ENCODE data around the gene SMC3.
A peak's percentile ranks its signal among the peaks of the same experiment; 100 is the strongest.
"Not testable (repeated sequence)": the region's sequence is repeated elsewhere in the genome, so short reads cannot be mapped to it uniquely, and the experiment has no call there.

SMC3 gene

DNA sequence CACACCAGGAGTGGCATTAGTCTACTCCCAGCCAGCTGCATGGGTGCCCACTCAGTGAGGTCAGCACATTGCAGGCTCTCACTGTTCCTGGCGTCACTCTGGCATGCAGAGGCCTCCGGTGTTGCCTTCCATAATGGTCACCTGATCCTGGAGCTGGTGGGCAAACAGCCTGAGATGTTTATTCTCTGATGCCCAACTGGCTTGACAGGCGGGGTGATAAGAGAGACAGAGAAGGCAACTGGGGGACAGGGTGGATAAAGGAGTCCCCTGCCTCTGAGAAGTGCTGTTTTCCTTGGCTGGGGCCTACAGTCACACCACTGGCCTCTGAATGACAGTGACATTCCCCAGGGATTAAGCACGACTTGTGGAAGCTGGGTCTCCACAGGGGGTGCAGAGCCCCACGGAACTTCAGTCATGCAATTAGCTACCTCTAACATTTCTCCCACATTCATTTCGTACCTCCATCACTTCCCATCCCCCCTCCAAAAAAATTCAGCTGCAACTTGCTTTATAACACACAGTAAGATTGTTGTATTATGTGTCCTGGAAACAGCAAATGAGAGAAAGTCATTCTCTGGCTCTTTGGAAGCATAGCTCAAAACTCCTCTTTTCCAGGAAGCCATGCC is 69.5 kb downstream of the SMC3 start:
- Histone ChIP-seq H3K27me3 (replicated peaks in 2 of 5; ENCODE audit: control insufficient read depth in 4 of 5, insufficient read depth in 5 of 5, low read length in 4 of 5) (peaks cover 16 to 29% (median 20%) of the 10 kb centered on the region in 5 experiments), H3K36me3 (ENCODE audit: control insufficient read depth in 4 of 4, insufficient read depth in 4 of 4, low read length in 3 of 4) (no peaks in the 10 kb centered on the region), H3K9me3 (ENCODE audit: control extremely low read depth in 1 of 5, control insufficient read depth in 4 of 5, insufficient read depth in 2 of 5, low read depth in 1 of 5, low read length in 4 of 5) (no peaks in the 10 kb centered on the region), H3K27ac (ENCODE audit: insufficient read depth in 1 of 2, low read depth in 1 of 2, low read length in 2 of 2, poor library complexity in 1 of 2, severe bottlenecking in 2 of 2) (no peak overlapping the region), H3K4me3 (ENCODE audit: control insufficient read depth in 1 of 7, extremely low read depth in 1 of 7, insufficient read depth in 4 of 7, low read depth in 2 of 7, low read length in 6 of 7) (no peak overlapping the region), H3K4me1 (ENCODE audit: control extremely low read depth in 1 of 4, control insufficient read depth in 4 of 4, insufficient read depth in 4 of 4, low read length in 3 of 4) (no peaks in the 10 kb centered on the region)
- ChIA-PET CTCF (interaction anchor here (0.7 to 1.3 kb wide), 4 partner anchors 11 to 35 kb away, joined by 3 to 4 read pairs (median 4); no protein-coding TSS in a partner anchor), POLR2A (no interaction called here)
- no peak for DNase-seq
- WGBS (ENCODE audit: insufficient coverage), result 94% methylated on average over 3 of the region's 6 CpGs

DNA sequence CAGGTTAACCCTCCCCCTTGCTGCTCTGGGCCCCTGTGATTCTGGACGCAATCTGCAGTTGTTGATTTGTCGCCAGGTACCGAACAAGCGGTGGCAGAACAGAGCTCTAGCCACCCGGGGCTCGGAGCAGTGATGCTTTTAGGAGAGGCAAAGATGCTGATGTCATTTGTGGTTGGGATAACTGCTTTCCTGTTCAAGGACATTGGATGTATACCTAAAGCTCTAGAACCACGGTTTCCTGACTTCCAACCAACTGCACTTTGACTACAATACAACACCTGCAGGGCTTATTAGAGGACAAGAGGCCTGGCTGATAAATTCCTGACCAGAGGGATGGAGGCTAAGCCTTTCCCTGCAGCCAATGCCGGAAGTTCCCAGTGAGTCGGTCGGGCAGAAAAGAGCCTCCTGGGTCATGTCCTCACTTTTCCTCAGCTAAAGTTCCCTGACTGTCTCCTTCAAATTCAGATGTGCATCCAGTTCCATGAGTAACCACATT is 70.1 kb downstream of the SMC3 start:
- POLR2A ChIA-PET, result no interaction called here

DNA sequence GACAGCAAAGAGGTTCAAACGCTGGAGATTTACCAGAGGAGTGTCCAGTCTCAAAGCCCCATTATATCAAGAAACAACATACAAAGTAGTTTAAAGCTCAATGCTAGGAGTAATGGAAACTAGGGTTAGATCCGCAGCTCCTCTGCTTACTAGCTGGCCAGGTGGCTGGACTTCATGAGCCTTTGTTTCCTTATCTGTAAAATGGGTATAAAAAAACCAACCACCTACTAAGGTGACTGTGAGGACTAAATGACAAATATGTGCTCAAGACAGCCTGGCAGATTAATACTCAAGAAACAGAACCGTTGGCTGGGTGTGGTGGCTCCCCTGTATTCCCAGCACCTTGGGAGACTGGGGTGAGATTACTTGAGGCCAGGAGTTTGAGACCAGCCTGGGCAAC is 70.8 kb downstream of the SMC3 start:
- H3K4me3 ChIP-seq (ENCODE audit: control insufficient read depth in 1 of 7, extremely low read depth in 1 of 7, insufficient read depth in 4 of 7, low read depth in 2 of 7, low read length in 6 of 7), result no peak overlapping the region
- H3K4me1 ChIP-seq (ENCODE audit: control extremely low read depth in 1 of 4, control insufficient read depth in 4 of 4, insufficient read depth in 4 of 4, low read length in 3 of 4), result peaks cover 0 to 6% (median 4%) of the 10 kb centered on the region in 4 experiments
- ChIA-PET CTCF (interaction anchor here (1.0 to 1.3 kb wide), 2 partner anchors 33 to 34 kb away, joined by 3 to 4 read pairs; no protein-coding TSS in a partner anchor), POLR2A (no interaction called here)
- no peaks in the 10 kb centered on the region for H3K36me3 ChIP-seq (ENCODE audit: control insufficient read depth in 4 of 4, insufficient read depth in 4 of 4, low read length in 3 of 4)
- peaks cover 23 to 42% (median 31%) of the 10 kb centered on the region in 5 experiments for H3K27me3 ChIP-seq (replicated peaks in 2 of 5; ENCODE audit: control insufficient read depth in 4 of 5, insufficient read depth in 5 of 5, low read length in 4 of 5)
- WGBS (ENCODE audit: insufficient coverage), result 89% methylated on average over 1 of the region's 3 CpGs
- no peak for DNase-seq
- no peaks in the 10 kb centered on the region for H3K9me3 ChIP-seq (ENCODE audit: control extremely low read depth in 1 of 5, control insufficient read depth in 4 of 5, insufficient read depth in 2 of 5, low read depth in 1 of 5, low read length in 4 of 5)
- no peak overlapping the region for H3K27ac ChIP-seq (ENCODE audit: insufficient read depth in 1 of 2, low read depth in 1 of 2, low read length in 2 of 2, poor library complexity in 1 of 2, severe bottlenecking in 2 of 2)

More for the DNA sequence above, 70.1 kb downstream of the SMC3 start:
- Histone ChIP-seq H3K4me3 (ENCODE audit: control insufficient read depth in 1 of 7, extremely low read depth in 1 of 7, insufficient read depth in 4 of 7, low read depth in 2 of 7, low read length in 6 of 7) (no peak overlapping the region), H3K36me3 (ENCODE audit: control insufficient read depth in 4 of 4, insufficient read depth in 4 of 4, low read length in 3 of 4) (no peaks in the 10 kb centered on the region), H3K4me1 (ENCODE audit: control extremely low read depth in 1 of 4, control insufficient read depth in 4 of 4, insufficient read depth in 4 of 4, low read length in 3 of 4) (no peaks in the 10 kb centered on the region), H3K9me3 (ENCODE audit: control extremely low read depth in 1 of 5, control insufficient read depth in 4 of 5, insufficient read depth in 2 of 5, low read depth in 1 of 5, low read length in 4 of 5) (no peaks in the 10 kb centered on the region), H3K27ac (ENCODE audit: insufficient read depth in 1 of 2, low read depth in 1 of 2, low read length in 2 of 2, poor library complexity in 1 of 2, severe bottlenecking in 2 of 2) (no peak overlapping the region), H3K27me3 (replicated peaks in 2 of 5; ENCODE audit: control insufficient read depth in 4 of 5, insufficient read depth in 5 of 5, low read length in 4 of 5) (peaks cover 17 to 34% (median 24%) of the 10 kb centered on the region in 5 experiments)
- WGBS (ENCODE audit: insufficient coverage), result 77% methylated on average over 8 of the region's 10 CpGs
- DNase-seq, result no peak
- CTCF ChIA-PET, result interaction anchor here (0.7 to 1.3 kb wide), 5 partner anchors 10 to 35 kb away, joined by 3 to 4 read pairs (median 4); no protein-coding TSS in a partner anchor

DNA sequence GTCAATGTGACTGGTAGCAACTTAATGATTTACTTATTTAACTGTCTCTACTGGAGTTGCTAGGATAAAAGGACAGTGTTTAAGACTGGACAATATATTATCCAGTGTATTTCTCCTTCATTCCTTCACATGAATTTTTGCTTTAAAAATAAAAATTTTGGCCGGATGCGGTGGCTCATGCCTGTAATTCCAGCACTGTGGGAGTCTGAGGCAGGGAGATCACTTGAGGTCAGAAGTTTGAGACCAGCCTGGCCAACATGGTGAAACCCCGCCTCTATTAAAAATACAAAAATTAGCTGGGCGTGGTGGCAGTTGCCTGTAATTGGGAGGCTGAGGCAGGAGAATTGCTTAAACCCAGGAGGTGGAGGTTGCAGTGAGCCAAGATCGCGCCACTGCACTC is 71.6 kb downstream of the SMC3 start:
- POLR2A ChIA-PET; H3K9me3 ChIP-seq (ENCODE audit: control extremely low read depth in 1 of 5, control insufficient read depth in 4 of 5, insufficient read depth in 2 of 5, low read depth in 1 of 5, low read length in 4 of 5); DNase-seq; H3K27ac ChIP-seq (ENCODE audit: insufficient read depth in 1 of 2, low read depth in 1 of 2, low read length in 2 of 2, poor library complexity in 1 of 2, severe bottlenecking in 2 of 2); H3K4me3 ChIP-seq (ENCODE audit: control insufficient read depth in 1 of 7, extremely low read depth in 1 of 7, insufficient read depth in 4 of 7, low read depth in 2 of 7, low read length in 6 of 7); H3K36me3 ChIP-seq (ENCODE audit: control insufficient read depth in 4 of 4, insufficient read depth in 4 of 4, low read length in 3 of 4): not testable (repeated sequence)
- CTCF ChIA-PET, result interaction anchor here (1.6 kb wide), 1 partner anchor 10 kb away, joined by 4 read pairs; no protein-coding TSS in a partner anchor
- 100% methylated on average over 2 of the region's 6 CpGs for WGBS (ENCODE audit: insufficient coverage)
- Histone ChIP-seq H3K4me1 (ENCODE audit: control extremely low read depth in 1 of 4, control insufficient read depth in 4 of 4, insufficient read depth in 4 of 4, low read length in 3 of 4) (peaks cover 0 to 13% (median 11%) of the 10 kb centered on the region in 4 experiments), H3K27me3 (replicated peaks in 2 of 5; ENCODE audit: control insufficient read depth in 4 of 5, insufficient read depth in 5 of 5, low read length in 4 of 5) (peaks cover 23 to 49% (median 35%) of the 10 kb centered on the region in 5 experiments)

DNA sequence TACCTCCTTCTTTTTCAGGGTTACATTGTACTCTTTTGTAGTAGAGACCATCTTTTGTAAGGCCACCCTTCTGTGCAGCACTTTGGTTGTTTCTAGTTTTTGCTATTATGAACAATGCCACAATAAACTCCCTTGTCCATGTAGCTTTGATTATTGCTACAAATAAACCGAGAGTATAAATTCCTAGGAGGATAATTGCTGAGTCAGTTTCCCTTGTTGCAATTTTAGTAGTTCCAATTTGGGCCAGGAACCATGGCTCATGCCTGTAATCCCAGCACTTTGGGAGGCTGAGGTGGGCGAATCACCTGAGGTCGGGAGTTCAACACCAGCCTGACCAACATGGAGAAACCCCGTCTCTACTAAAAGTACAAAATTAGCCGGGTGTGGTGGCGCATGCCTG is 72.4 kb downstream of the SMC3 start:
- CTCF ChIA-PET, result interaction anchor here (1.0 to 1.6 kb wide), 2 partner anchors 10 to 17 kb away, joined by 3 to 4 read pairs; no protein-coding TSS in a partner anchor
- H3K36me3 ChIP-seq (ENCODE audit: control insufficient read depth in 4 of 4, insufficient read depth in 4 of 4, low read length in 3 of 4); H3K9me3 ChIP-seq (ENCODE audit: control extremely low read depth in 1 of 5, control insufficient read depth in 4 of 5, insufficient read depth in 2 of 5, low read depth in 1 of 5, low read length in 4 of 5); H3K27ac ChIP-seq (ENCODE audit: insufficient read depth in 1 of 2, low read depth in 1 of 2, low read length in 2 of 2, poor library complexity in 1 of 2, severe bottlenecking in 2 of 2); DNase-seq; POLR2A ChIA-PET; H3K4me3 ChIP-seq (ENCODE audit: control insufficient read depth in 1 of 7, extremely low read depth in 1 of 7, insufficient read depth in 4 of 7, low read depth in 2 of 7, low read length in 6 of 7): not testable (repeated sequence)
- 84% methylated on average over 2 of the region's 6 CpGs for WGBS (ENCODE audit: insufficient coverage)
- peaks cover 24 to 54% (median 38%) of the 10 kb centered on the region in 5 experiments for H3K27me3 ChIP-seq (replicated peaks in 2 of 5; ENCODE audit: control insufficient read depth in 4 of 5, insufficient read depth in 5 of 5, low read length in 4 of 5)
- H3K4me1 ChIP-seq (ENCODE audit: control extremely low read depth in 1 of 4, control insufficient read depth in 4 of 4, insufficient read depth in 4 of 4, low read length in 3 of 4), result peaks cover 0 to 19% (median 18%) of the 10 kb centered on the region in 4 experiments

DNA sequence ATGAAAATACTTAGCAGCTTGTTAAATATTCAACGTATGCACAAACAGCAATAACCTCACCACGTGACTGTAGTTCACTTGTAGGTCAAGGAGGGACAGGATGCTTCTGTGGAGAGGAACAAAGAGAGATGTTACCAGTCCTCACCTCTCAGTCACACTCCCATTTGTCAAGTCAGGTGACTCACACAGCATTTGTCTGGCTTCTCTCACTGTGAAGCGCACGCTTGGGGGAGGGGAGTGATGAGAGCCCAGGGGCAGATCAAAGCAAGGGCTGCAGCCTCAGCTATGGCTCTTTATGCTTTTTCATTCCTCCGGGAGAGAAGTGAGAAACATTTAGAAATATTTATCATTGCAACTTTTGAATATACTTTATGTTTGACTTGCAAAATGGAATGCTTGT is 73.8 kb downstream of the SMC3 start:
- DNase-seq, result peak in 2 of 3 donors; percentile 30 to 35
- Histone ChIP-seq H3K36me3 (ENCODE audit: control insufficient read depth in 4 of 4, insufficient read depth in 4 of 4, low read length in 3 of 4) (no peaks in the 10 kb centered on the region), H3K4me3 (ENCODE audit: control insufficient read depth in 1 of 7, extremely low read depth in 1 of 7, insufficient read depth in 4 of 7, low read depth in 2 of 7, low read length in 6 of 7) (no peak overlapping the region), H3K9me3 (ENCODE audit: control extremely low read depth in 1 of 5, control insufficient read depth in 4 of 5, insufficient read depth in 2 of 5, low read depth in 1 of 5, low read length in 4 of 5) (no peaks in the 10 kb centered on the region), H3K27ac (ENCODE audit: insufficient read depth in 1 of 2, low read depth in 1 of 2, low read length in 2 of 2, poor library complexity in 1 of 2, severe bottlenecking in 2 of 2) (no peak overlapping the region), H3K4me1 (ENCODE audit: control extremely low read depth in 1 of 4, control insufficient read depth in 4 of 4, insufficient read depth in 4 of 4, low read length in 3 of 4) (peaks cover 0 to 19% (median 18%) of the 10 kb centered on the region in 4 experiments), H3K27me3 (replicated peaks in 2 of 5; ENCODE audit: control insufficient read depth in 4 of 5, insufficient read depth in 5 of 5, low read length in 4 of 5) (peaks cover 28 to 68% (median 49%) of the 10 kb centered on the region in 5 experiments)
- POLR2A ChIA-PET, result interaction anchor here (0.7 kb wide), 1 partner anchor 434 kb away, joined by 3 read pairs; no protein-coding TSS in a partner anchor
- 25% methylated on average over 4 of the region's 5 CpGs for WGBS (ENCODE audit: insufficient coverage)
- CTCF ChIA-PET, result interaction anchor here (0.6 to 2.0 kb wide), 5 partner anchors 8 to 255 kb away, joined by 3 to 14 read pairs (median 5); no protein-coding TSS in a partner anchor
